ENCODE measurements around the gene RPS29. TPM values are rescaled to one million over a fixed set of nuclear protein-coding genes. Genes with fewer than 3 reads are reported as not detected.
"Not testable (repeated sequence)": the region's sequence is repeated elsewhere in the genome, so short reads cannot be mapped to it uniquely, and the experiment has no call there.

RPS29 gene
- total RNA-seq (2014; rRNA removed; shearing (Covaris generic)), result 4,587 and 5,130 TPM in 2 replicates
- 89.6 and 4,369 TPM in 2 replicates for polyA plus RNA-seq (2014; cell fraction: nucleus; rRNA removed)

DNA sequence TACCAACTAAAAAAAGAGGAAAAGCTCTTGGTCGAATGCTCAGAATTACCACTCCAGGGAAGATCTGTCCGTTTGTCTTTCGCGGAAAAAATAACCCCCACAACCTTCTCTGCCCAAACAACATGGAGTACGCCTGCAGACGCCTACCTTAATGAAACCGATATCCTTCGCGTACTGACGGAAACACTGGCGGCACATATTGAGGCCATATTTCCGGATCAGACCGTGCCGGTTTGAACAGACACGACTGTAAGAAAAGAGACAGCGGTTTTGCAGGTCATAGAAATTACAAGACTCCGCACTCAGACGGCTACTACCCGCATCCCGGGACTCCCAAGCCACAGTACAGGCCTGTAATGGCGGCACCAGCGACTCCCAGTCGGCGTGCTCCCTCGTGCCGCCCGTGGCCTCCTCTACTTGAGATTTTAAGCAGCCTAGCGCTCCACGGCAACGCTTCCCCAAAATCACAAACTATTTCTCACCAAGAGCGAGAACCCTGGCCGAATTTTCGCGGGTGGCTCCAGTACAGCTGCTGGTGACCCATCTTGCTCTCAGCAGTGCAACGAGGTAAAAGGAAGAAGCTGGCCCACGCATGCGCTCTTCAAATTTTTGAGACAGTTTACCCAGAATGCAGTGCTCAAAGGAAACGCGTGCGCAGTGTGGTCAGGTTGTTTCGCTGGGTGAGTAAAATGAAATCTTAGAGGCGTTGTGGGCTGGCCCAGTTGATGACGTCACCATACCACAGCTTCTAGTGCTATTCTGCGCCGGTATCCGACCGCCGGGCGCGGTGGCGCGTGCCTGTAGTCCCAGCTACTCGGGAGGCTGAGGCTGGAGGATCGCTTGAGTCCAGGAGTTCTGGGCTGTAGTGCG lies at the start of gene RPS29:
TSS of gene RPS29 (minus strand) at position 578 of the 870 bp plus-strand sequence. CDS start at position 544, 34 bp downstream.
- DNase-seq (ENCODE audit: extremely low read depth, low read depth), result peak; percentile 100

GRCh38 chr14:49634547-49635334 lies 48.6 kb upstream of the RPS29 start, which contains the start of gene DNAAF2:
TSS of gene DNAAF2 (minus strand) at chr14:49635244. CDS start at chr14:49635149, 95 bp downstream.
- peak; percentile 54 for DNase-seq (ENCODE audit: extremely low read depth, low read depth)

- peak; percentile 91 for DNase-seq (ENCODE audit: extremely low read depth, low read depth)
These were observed 47.7 kb upstream of the RPS29 start for GRCh38 chr14:49633640-49634546.

- no peak for DNase-seq (ENCODE audit: extremely low read depth, low read depth)
These were observed 38.0 kb upstream of the RPS29 start for GRCh38 chr14:49623941-49624839.

GRCh38 chr14:49623387-49623786 lies 37.2 kb upstream of the RPS29 start:
- DNase-seq (ENCODE audit: extremely low read depth, low read depth), result no peak

GRCh38 chr14:49622022-49622607 lies 35.9 kb upstream of the RPS29 start:
- no peak for DNase-seq (ENCODE audit: extremely low read depth, low read depth)

DNA sequence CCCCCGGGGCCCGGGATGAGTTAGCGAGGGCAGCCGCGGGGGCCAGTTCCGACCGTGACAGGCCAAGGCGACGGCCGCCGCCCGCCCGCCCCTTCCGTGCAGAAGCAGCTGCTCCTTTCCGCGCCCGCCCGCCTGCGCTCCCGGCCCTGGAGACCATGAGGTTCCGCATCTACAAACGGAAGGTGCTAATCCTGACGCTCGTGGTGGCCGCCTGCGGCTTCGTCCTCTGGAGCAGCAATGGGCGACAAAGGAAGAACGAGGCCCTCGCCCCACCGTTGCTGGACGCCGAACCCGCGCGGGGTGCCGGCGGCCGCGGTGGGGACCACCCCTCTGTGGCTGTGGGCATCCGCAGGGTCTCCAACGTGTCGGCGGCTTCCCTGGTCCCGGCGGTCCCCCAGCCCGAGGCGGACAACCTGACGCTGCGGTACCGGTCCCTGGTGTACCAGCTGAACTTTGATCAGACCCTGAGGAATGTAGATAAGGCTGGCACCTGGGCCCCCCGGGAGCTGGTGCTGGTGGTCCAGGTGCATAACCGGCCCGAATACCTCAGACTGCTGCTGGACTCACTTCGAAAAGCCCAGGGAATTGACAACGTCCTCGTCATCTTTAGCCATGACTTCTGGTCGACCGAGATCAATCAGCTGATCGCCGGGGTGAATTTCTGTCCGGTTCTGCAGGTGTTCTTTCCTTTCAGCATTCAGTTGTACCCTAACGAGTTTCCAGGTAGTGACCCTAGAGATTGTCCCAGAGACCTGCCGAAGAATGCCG lies 35.1 kb upstream of the RPS29 start:
- no peak for DNase-seq (ENCODE audit: extremely low read depth, low read depth)

DNA sequence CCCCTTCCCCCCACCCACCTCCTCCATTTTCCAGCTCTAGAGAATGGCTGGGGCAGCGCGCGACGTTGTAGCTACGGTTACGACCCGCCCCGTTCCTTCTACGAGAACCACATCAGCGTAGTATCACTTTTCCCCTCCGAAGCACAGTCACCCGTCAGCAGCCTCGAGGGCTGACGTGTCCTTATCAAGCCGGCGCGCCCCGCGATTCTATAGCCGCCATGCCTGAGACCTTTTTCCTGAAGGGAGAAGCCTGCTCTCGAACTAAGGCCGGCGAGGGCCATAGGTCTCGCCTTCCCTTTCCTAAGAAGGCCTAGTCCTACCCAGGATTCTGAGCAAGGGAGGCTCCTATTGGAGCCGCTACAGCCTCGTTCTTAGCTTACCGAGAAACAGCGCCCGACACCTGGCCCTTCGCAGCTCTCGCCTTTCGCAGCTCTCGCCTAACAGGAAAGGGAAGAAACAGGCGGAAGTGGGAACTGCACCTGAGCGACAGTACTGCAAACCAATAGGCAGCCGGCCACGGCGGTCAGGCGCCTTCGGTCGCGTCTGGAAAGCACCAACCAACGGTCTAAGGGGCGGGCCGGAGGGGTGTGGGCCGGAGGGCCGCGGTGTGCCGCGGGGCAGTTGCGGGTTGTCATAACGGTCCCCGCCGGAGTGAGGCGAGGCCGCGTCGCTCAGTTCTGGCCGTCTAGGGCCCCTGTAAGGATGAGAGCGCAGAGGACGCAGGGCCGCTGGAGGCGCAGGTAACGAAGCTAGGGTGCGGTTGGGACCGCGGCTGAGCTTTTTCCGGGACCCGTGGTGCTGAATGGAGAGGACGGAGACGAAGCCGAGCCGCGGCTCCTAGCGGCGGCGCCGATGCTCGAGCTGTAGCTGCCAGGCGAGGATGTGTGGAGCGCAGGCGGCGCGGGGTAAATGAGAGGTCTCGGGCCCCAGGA lies 34.3 kb upstream of the RPS29 start, which contains the start of the genes MGAT2 and RPL36AL:
TSS of gene MGAT2 (plus strand) at position 618 of the 932 bp plus-strand sequence. CDS start 470 bp downstream, outside the sequence.
TSS of gene RPL36AL (minus strand) at position 445 of the 932 bp plus-strand sequence. CDS start 1,522 bp downstream, outside the sequence.
- peak; percentile 98 for DNase-seq (ENCODE audit: extremely low read depth, low read depth)

- no peak for DNase-seq (ENCODE audit: extremely low read depth, low read depth)
These were observed 33.5 kb upstream of the RPS29 start for GRCh38 chr14:49619730-49620129.

- DNase-seq (ENCODE audit: extremely low read depth, low read depth), result not testable (repeated sequence)
These were observed 33.1 kb upstream of the RPS29 start for GRCh38 chr14:49619273-49619672.

DNA sequence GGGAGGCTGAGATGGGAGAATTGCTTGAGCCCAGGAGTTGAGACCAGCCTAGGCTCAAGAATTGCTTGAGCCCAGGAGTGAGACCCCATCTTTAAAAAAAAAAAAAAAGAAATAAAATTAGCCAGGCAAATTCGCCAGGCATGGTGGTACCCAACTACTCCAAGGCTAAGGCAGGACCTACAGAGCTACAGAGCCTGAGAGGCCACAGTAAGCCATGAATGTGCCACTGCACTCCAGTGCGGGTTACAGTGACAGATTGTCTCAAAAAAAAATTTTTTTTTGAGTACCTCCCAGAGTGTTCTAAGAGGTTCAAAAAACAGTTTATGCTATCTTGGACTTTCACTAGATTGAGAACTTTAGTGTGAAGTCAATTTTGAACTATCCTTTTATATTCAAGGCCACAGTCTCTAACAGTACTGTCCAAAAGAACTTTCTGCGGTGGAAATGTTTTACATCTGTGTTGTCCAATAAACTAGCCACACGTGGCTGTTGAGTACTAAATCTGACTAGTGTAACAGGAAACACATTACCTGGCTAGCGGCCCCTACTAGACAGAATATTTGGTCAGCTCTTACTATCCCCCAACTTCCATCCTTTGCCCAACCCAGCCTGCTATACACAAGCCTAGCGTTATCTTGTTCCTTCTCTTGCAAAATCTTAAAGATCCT lies 31.8 kb upstream of the RPS29 start:
- DNase-seq (ENCODE audit: extremely low read depth, low read depth), result no peak

- DNase-seq (ENCODE audit: extremely low read depth, low read depth), result no peak
These were observed 29.6 kb upstream of the RPS29 start for GRCh38 chr14:49615776-49616175.

DNA sequence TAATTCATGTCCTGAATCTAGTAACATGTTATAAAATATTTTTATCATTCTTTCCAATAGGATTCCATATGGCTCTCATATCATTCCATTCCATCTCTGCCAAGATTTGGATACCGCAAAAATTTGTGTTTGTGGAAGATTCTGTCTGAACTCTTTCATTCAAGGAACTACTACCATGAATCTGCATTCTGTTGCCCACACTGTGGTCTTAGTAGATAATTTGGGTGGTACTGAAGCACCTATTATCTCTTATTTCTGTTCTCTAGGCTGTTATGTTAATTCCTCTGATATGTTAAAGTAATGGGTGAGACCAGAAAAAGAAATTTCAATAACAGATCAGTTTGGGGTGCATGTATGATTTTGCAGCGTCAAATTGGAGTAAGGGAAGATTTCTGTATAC lies 28.0 kb upstream of the RPS29 start:
- DNase-seq (ENCODE audit: extremely low read depth, low read depth), result no peak

GRCh38 chr14:49612671-49613070 lies 26.5 kb upstream of the RPS29 start:
- DNase-seq (ENCODE audit: extremely low read depth, low read depth), result no peak

- DNase-seq (ENCODE audit: extremely low read depth, low read depth), result no peak
These were observed 26.1 kb upstream of the RPS29 start for GRCh38 chr14:49612251-49612650.

DNA sequence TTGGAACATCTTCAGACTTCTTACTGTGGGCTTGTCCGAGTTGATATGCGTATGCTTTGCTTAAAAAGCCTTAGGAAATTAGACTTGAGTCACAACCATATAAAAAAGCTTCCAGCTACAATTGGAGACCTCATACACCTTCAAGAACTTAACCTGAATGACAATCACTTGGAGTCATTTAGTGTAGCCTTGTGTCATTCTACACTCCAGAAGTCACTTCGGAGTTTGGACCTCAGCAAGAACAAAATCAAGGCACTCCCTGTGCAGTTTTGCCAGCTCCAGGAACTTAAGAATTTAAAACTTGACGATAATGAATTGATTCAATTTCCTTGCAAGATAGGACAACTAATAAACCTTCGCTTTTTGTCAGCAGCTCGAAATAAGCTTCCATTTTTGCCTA lies 21.4 kb upstream of the RPS29 start:
- no peak for DNase-seq (ENCODE audit: extremely low read depth, low read depth)

Measured in NCI-H460 (cell line).